GM12865 (cell line): ENCODE results near the gene NDFIP2.
"Not testable (repeated sequence)": the region's sequence is repeated elsewhere in the genome, so short reads cannot be mapped to it uniquely, and the experiment has no call there.

Experiments
- DNase-seq: peaks from one replicate; pipeline ENCODE4 v3.0.0; 2010; ENCODE audit warnings: low read depth
- H3K4me3 ChIP-seq: 2 replicates; pipeline ENCODE4 v1.5.1; 2011; ENCODE audit warnings: mild to moderate bottlenecking, low read depth, low read length, control low read depth
- CTCF ChIP-seq: IDR thresholded peaks from 2 replicates; pipeline ENCODE4 v1.5.1; 2011; ENCODE audit warnings: low read length, control low read depth, low read depth, inconsistent platforms; ENCODE audit not compliant: insufficient read depth; ENCODE audit errors: missing control alignments

Gene NDFIP2

GRCh38 chr13:79549355-79550106 is 68.6 kb downstream of the NDFIP2 start:
- no peak for TF ChIP-seq CTCF
- no peak for DNase-seq
- H3K4me3 ChIP-seq = no peak overlapping the region

GRCh38 chr13:79557666-79558065 is 76.7 kb downstream of the NDFIP2 start:
- no peak overlapping the region for H3K4me3 ChIP-seq
- no peak for DNase-seq
- TF ChIP-seq CTCF = no peak

- DNase-seq = no peak
- H3K4me3 ChIP-seq = no peak overlapping the region
- TF ChIP-seq CTCF = no peak
Observed at GRCh38 chr13:79560954-79561353, 80.0 kb downstream of the NDFIP2 start.

- no peak overlapping the region for H3K4me3 ChIP-seq
- no peak for DNase-seq
- TF ChIP-seq CTCF = no peak
Observed at GRCh38 chr13:79562557-79562956, 81.6 kb downstream of the NDFIP2 start.

- no peak for TF ChIP-seq CTCF
- H3K4me3 ChIP-seq = no peak overlapping the region
- DNase-seq = no peak
Observed at GRCh38 chr13:79566118-79566517, 85.2 kb downstream of the NDFIP2 start.

- TF ChIP-seq CTCF = no peak
- no peak for DNase-seq
Observed at GRCh38 chr13:79571147-79571546, 90.2 kb downstream of the NDFIP2 start.

GRCh38 chr13:79573892-79574291 is 92.9 kb downstream of the NDFIP2 start:
- not testable (repeated sequence) for DNase-seq, H3K4me3 ChIP-seq

More at GRCh38 chr13:79571147-79571546, 90.2 kb downstream of the NDFIP2 start:
- H3K4me3 ChIP-seq = no peak overlapping the region
